Glutamatergic neuron (in vitro differentiated cells): Measurements from ENCODE around the gene GCFC2. TPM values are rescaled to one million over a fixed set of nuclear protein-coding genes. Genes with fewer than 3 reads are reported as not detected.
A peak's percentile ranks its signal among the peaks of the same experiment; 100 is the strongest.

Experiments
- DNase-seq: peaks from one replicate; pipeline ENCODE4 v3.0.0; 2022
- H3K27ac Mint-ChIP-seq: one replicate; pipeline ENCODE4 v1.8.0; 2020; ENCODE audit warnings: mild to moderate bottlenecking, mixed read lengths, inconsistent platforms; ENCODE audit not compliant: unreplicated experiment
- H3K27me3 Mint-ChIP-seq: one replicate; pipeline ENCODE4 v1.8.0; 2020; ENCODE audit warnings: mild to moderate bottlenecking, moderate library complexity, mixed read lengths, inconsistent platforms; ENCODE audit not compliant: unreplicated experiment
- H3K36me3 Mint-ChIP-seq: one replicate; pipeline ENCODE4 v1.8.0; 2020; ENCODE audit warnings: mild to moderate bottlenecking, mixed read lengths, inconsistent platforms; ENCODE audit not compliant: unreplicated experiment
- H3K4me1 Mint-ChIP-seq: one replicate; pipeline ENCODE4 v1.8.0; 2020; ENCODE audit warnings: mild to moderate bottlenecking, low read depth, mixed read lengths, inconsistent platforms; ENCODE audit not compliant: unreplicated experiment
- H3K4me3 Mint-ChIP-seq: one replicate; pipeline ENCODE4 v1.8.0; 2020; ENCODE audit warnings: mild to moderate bottlenecking, mixed read lengths, inconsistent platforms; ENCODE audit not compliant: unreplicated experiment
- H3K9me3 Mint-ChIP-seq: one replicate; pipeline ENCODE4 v1.8.0; 2020; ENCODE audit warnings: mild to moderate bottlenecking, moderate library complexity, mixed read lengths, inconsistent platforms; ENCODE audit not compliant: unreplicated experiment
- total RNA-seq: library from RNA; stranded (reverse); fragmentation: NEBNext Ultra II Directional; extraction: Animal tissue kit (Norgen Biotek cat#: 25700); gene quantifications from one replicate; pipeline ENCODE4 v1.2.1, GENCODE V29; 2021; ENCODE audit not compliant: unreplicated experiment
- TF ChIP-seq, protein P1 (sequence below): fragments of 200-600 bp; sonication (generic); IDR thresholded peaks from one replicate; pipeline ENCODE4 v1.5.0; 2021; ENCODE audit not compliant: partially characterized antibody, unreplicated experiment

The GCFC2 gene
- total RNA-seq, 1 donor from 2014 or later = 12.9 TPM

DNA sequence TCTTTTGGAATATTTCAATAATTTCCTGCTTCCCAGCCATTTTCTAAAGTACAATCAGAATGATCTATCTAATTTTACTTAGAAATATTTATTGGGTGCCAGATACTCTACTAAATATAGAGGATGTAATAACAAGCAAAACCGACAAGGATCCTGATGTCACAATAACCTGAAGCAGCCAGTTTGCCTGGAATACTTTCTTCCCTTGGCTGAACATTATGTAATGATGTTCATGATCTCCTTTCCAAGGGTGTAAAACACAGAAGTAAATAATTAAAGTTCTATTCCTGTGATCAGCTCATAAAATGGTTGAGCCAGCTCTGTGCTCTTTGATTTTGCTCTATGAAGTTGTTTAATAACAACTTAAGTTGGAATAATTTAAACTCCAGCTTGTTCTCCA is 66.7 kb downstream of the GCFC2 start:
- Mint-ChIP-seq H3K27me3 (no peaks in the 10 kb centered on the region), H3K9me3 (peaks cover 2% of the 10 kb centered on the region), H3K27ac (no peak overlapping the region), H3K4me3 (no peak overlapping the region), H3K4me1 (peaks cover 3% of the 10 kb centered on the region), H3K36me3 (no peaks in the 10 kb centered on the region)
- TF ChIP-seq, protein P1, sequence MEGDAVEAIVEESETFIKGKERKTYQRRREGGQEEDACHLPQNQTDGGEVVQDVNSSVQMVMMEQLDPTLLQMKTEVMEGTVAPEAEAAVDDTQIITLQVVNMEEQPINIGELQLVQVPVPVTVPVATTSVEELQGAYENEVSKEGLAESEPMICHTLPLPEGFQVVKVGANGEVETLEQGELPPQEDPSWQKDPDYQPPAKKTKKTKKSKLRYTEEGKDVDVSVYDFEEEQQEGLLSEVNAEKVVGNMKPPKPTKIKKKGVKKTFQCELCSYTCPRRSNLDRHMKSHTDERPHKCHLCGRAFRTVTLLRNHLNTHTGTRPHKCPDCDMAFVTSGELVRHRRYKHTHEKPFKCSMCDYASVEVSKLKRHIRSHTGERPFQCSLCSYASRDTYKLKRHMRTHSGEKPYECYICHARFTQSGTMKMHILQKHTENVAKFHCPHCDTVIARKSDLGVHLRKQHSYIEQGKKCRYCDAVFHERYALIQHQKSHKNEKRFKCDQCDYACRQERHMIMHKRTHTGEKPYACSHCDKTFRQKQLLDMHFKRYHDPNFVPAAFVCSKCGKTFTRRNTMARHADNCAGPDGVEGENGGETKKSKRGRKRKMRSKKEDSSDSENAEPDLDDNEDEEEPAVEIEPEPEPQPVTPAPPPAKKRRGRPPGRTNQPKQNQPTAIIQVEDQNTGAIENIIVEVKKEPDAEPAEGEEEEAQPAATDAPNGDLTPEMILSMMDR = no peak
- no peak for DNase-seq

DNA sequence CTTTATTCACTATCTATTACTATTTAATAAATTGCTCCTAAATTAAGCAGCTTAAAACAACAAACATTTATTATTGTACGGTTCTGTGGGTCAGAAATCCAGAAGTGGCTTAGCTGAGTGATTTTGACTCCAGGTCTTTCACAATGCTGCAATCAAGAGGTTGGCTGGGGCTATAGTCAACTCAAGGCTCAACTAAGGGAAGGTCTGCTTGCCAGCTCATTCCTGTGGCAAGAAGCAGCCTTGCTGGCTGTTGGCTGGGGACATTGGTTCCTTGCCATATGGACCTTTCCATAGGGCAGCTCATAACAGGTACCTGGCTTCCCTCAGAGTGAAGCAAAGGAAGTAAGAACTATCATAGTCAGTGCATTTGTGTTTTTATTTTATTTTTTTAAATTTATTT is 69.1 kb downstream of the GCFC2 start:
- no peak overlapping the region for H3K4me3 Mint-ChIP-seq
- DNase-seq = no peak
- TF ChIP-seq, protein P1 = no peak
- H3K36me3 Mint-ChIP-seq = no peaks in the 10 kb centered on the region
- no peaks in the 10 kb centered on the region for H3K9me3 Mint-ChIP-seq
- no peaks in the 10 kb centered on the region for H3K27me3 Mint-ChIP-seq
- H3K27ac Mint-ChIP-seq = no peak overlapping the region
- peaks cover 4% of the 10 kb centered on the region for H3K4me1 Mint-ChIP-seq

DNA sequence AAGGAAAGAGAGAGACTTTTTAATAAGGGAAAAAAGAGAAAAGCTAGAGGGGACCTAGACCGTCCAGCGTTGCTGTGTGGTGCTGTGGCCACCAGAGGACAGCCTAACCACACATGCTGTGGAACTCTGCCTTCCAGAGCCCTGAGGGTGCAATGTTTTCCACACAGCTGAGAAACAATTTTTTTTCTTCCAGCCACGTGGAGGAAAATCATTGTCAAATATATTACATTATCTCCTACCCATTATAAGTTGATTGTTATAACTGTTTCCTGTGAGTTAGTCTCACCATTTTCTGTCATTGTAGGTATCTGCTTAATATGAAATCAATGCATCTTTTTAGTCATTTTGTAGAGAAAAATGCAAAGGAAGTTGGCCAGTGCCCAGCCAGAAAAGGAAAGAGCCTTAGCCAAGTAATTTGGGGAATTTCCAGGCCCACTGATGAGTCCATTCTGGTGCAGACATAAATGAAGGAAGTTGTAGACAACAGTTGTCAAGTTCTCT is 70.0 kb downstream of the GCFC2 start:
- TF ChIP-seq, protein P1 = peak; percentile 83
- no peaks in the 10 kb centered on the region for H3K9me3 Mint-ChIP-seq
- no peaks in the 10 kb centered on the region for H3K36me3 Mint-ChIP-seq
- no peak overlapping the region for H3K4me3 Mint-ChIP-seq
- DNase-seq = peak; percentile 80
- H3K27ac Mint-ChIP-seq = no peak overlapping the region
- no peaks in the 10 kb centered on the region for H3K27me3 Mint-ChIP-seq
- peaks cover 4% of the 10 kb centered on the region for H3K4me1 Mint-ChIP-seq

DNA sequence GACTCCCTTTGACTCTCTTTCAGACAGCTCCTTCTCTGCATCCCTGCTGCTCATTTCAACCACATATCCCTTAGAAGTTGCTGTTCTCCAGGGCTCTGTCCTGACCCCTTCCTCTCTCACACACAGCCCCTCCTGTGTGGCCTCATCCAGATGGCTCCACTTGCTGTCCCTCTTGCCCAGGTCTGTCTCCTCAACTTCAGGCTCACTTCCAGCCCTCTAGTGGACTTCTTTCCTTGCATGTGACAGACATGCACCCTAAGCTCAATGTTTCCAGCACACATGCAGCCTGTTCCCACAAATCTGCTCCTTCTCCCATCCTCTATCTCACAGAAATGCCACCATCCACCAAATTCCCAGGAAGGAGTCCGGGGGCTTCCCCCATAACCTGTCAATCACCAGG is 73.1 kb downstream of the GCFC2 start:
- no peak overlapping the region for H3K4me3 Mint-ChIP-seq
- peaks cover 3% of the 10 kb centered on the region for H3K27me3 Mint-ChIP-seq
- H3K4me1 Mint-ChIP-seq = peaks cover 4% of the 10 kb centered on the region
- no peaks in the 10 kb centered on the region for H3K36me3 Mint-ChIP-seq
- no peak for DNase-seq
- TF ChIP-seq, protein P1 = no peak
- H3K27ac Mint-ChIP-seq = no peak overlapping the region
- H3K9me3 Mint-ChIP-seq = no peaks in the 10 kb centered on the region

DNA sequence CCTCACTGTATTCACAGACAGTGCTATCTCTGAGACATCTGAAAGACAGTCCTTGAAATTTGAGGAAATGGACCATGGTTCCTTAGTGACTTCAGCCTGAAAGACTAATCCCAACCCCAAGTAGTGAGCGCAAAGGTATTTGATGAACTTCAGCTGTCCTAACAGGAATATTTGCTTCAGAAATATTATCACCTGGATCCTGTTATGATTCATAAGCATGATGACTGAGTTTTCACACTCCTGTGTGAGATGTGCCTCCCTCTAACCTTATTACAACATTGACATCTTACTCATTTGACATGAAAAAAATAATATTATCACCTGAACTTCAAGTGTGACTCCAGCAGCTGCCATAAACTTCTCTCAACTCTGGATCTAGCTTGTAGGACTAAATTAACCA is 75.8 kb downstream of the GCFC2 start:
- Mint-ChIP-seq H3K9me3 (no peaks in the 10 kb centered on the region), H3K4me3 (no peak overlapping the region), H3K4me1 (peaks cover 4% of the 10 kb centered on the region), H3K36me3 (no peaks in the 10 kb centered on the region), H3K27me3 (peaks cover 3% of the 10 kb centered on the region), H3K27ac (no peak overlapping the region)
- TF ChIP-seq, protein P1 = no peak
- no peak for DNase-seq
